ENCODE results near the gene ZDHHC14. TPM values are rescaled to one million over a fixed set of nuclear protein-coding genes. Genes with fewer than 3 reads are reported as not detected.
A peak's percentile ranks its signal among the peaks of the same experiment; 100 is the strongest.

Gene ZDHHC14
- total RNA-seq, 1 experiment from 2014 or later, result 1.7 TPM

DNA sequence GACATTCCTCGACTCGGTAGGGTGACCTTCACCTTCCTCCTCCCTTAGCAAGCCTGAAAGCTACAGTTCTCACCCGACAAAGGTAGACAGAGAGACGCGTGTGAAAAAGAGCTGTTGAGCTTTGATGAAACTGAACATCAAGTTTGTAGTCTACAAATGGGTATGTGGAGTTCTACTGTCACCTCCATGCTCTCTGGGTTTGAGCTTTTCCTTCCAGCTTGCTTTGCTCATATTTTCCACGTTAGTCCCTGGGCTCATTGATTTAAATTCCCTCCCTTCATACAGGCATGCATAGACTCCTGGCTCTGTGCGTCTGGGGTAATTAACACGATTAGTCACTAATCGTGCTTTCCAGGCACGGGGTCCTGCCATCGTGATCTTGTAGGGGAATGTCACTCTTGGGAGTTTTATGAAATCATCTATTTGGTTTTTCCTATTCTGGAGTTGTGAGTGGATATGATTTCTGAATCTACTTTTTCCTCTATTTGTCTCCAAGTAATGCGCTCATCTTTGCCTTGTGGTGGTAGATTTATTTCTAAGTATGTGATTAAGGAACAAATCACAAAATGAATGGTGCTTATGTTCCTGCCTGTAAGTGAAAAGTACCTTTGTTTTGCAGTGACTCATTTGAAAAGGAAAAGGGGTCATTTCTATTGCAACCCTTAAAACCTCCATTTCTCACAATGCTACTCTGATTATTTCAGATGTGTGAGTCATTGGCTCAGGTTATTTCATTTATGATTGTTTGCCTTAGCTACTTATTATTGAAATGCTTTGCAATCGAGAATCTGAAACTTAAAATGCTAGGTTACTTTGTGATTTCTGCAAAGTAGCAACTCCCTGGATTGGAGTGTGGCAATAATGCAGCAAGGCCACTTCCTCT, 154.6 kb downstream of the ZDHHC14 start:
- no peak overlapping the region for H2BK12ac ChIP-seq (ENCODE audit: insufficient read length, low read depth, low read length)
- no peak overlapping the region for H3K9ac ChIP-seq (ENCODE audit: extremely low read depth, insufficient read length, low read length)
- H2AK5ac ChIP-seq (ENCODE audit: insufficient read length, low read length), result no peak overlapping the region
- no peak overlapping the region for H3K14ac ChIP-seq (ENCODE audit: insufficient read depth, low read length)
- H3K9me3 ChIP-seq (ENCODE audit: control insufficient read depth, low read depth, low read length), result no peaks in the 10 kb centered on the region
- no peaks in the 10 kb centered on the region for H3K23me2 ChIP-seq (ENCODE audit: insufficient read length, low read depth, low read length, poor library complexity, severe bottlenecking)
- Mint-ChIP-seq H3K27me3 (ENCODE audit: low read depth) (peaks cover 21% of the 10 kb centered on the region), H3K27ac (peak overlapping the region in 1 of 3 experiments; percentile 81; a peak in 1 of 7 replicates), H3K9me3 (no peaks in the 10 kb centered on the region), H3K36me3 (ENCODE audit: insufficient read depth in 1 of 3, low read depth in 3 of 3) (no peaks in the 10 kb centered on the region), H3K4me3 (peak overlapping the region in 1 of 2 experiments; percentile 28; a peak in 1 of 5 replicates), H3K4me1 (peaks cover 48 to 51% of the 10 kb centered on the region in 2 experiments)
- H3K27me3 ChIP-seq (ENCODE audit: insufficient read depth, low read length), result no peaks in the 10 kb centered on the region
- H3K27ac ChIP-seq (ENCODE audit: insufficient read length, low read depth, low read length), result no peak overlapping the region
- no peak overlapping the region for H2BK15ac ChIP-seq (ENCODE audit: low read depth, low read length)
- H3K4ac ChIP-seq (ENCODE audit: low read depth, low read length), result no peak overlapping the region
- no peak overlapping the region for H2AFZ ChIP-seq (ENCODE audit: low read length)
- H4K5ac ChIP-seq (ENCODE audit: insufficient read length, low read depth, low read length), result no peak overlapping the region
- no peak overlapping the region for H2BK5ac ChIP-seq (ENCODE audit: insufficient read length, low read length)
- no peaks in the 10 kb centered on the region for H4K20me1 ChIP-seq (ENCODE audit: control insufficient read depth, insufficient read depth, insufficient read length)
- TF ChIP-seq, protein P1, sequence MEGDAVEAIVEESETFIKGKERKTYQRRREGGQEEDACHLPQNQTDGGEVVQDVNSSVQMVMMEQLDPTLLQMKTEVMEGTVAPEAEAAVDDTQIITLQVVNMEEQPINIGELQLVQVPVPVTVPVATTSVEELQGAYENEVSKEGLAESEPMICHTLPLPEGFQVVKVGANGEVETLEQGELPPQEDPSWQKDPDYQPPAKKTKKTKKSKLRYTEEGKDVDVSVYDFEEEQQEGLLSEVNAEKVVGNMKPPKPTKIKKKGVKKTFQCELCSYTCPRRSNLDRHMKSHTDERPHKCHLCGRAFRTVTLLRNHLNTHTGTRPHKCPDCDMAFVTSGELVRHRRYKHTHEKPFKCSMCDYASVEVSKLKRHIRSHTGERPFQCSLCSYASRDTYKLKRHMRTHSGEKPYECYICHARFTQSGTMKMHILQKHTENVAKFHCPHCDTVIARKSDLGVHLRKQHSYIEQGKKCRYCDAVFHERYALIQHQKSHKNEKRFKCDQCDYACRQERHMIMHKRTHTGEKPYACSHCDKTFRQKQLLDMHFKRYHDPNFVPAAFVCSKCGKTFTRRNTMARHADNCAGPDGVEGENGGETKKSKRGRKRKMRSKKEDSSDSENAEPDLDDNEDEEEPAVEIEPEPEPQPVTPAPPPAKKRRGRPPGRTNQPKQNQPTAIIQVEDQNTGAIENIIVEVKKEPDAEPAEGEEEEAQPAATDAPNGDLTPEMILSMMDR (conservative IDR thresholded peaks at IDR 0.05), result no peak
- WGBS (ENCODE audit: extremely low coverage, insufficient read length, low lambda C conversion rate), result no CpG with 5 or more reads among the region's 13 CpGs
- no peak for DNase-seq
- no peak overlapping the region for H4K91ac ChIP-seq (ENCODE audit: insufficient read length, low read depth, low read length)
- H3T11ph ChIP-seq (ENCODE audit: low read length), result no peak overlapping the region
- peaks cover 17% of the 10 kb centered on the region; the same call in 1 of the 2 replicates for H3K4me1 ChIP-seq (ENCODE audit: insufficient read depth, low read length)
- H3K79me2 ChIP-seq (ENCODE audit: insufficient read depth, low read length), result no peaks in the 10 kb centered on the region
- no peak overlapping the region for H3K56ac ChIP-seq (ENCODE audit: insufficient read length, low read depth, low read length)
- H3K79me1 ChIP-seq (ENCODE audit: insufficient read depth, low read depth, low read length, poor library complexity, severe bottlenecking), result no peaks in the 10 kb centered on the region
- no peak overlapping the region for H4K8ac ChIP-seq (replicated peaks; ENCODE audit: insufficient read length, low read depth, low read length)
- no peak overlapping the region for H2BK20ac ChIP-seq (ENCODE audit: low read depth, low read length, poor library complexity, severe bottlenecking)
- H3K23ac ChIP-seq (ENCODE audit: insufficient read length, low read depth, low read length), result no peak overlapping the region
- H3K18ac ChIP-seq (ENCODE audit: insufficient read length, low read depth, low read length), result no peak overlapping the region
- no peak overlapping the region for H2BK120ac ChIP-seq (ENCODE audit: low read depth, low read length, poor library complexity, severe bottlenecking)
- H3K4me2 ChIP-seq (ENCODE audit: insufficient read depth, insufficient read length, low read length), result no peak overlapping the region

Measured in H9 (cell line).